Activated CD8-positive, alpha-beta memory T cell treated with anti-CD3 and anti-CD28 coated beads, Interleukin-2, amount 50 U/mL, for 24 hours (primary cell): ENCODE measurements around the gene DR1.
"Not testable (repeated sequence)": the region's sequence is repeated elsewhere in the genome, so short reads cannot be mapped to it uniquely, and the experiment has no call there.

Source experiments
- DNase-seq: peaks from one replicate; pipeline ENCODE4 v3.0.0-alpha.2; 2020; ENCODE audit errors: extremely low read depth

The DR1 gene

DNA sequence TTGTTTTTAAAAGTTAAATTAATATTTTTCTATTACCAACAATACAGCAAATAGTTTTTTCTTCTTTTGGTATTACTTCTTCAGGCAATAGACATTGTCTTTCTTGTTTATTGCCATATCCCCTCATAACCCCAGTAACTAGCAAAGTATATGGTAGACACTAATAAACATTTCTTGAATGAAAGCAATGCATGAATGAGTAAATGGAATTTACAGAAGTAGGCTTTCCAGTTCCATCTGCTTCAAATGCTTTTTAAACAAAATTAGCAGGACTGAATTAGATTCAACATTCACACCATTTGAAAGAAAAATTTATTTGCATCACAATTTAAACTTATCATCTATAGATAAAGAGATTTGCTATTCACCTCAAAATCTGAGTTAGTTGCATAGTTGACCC lies 5.6 kb upstream of the DR1 start:
- DNase-seq = no peak

DNA sequence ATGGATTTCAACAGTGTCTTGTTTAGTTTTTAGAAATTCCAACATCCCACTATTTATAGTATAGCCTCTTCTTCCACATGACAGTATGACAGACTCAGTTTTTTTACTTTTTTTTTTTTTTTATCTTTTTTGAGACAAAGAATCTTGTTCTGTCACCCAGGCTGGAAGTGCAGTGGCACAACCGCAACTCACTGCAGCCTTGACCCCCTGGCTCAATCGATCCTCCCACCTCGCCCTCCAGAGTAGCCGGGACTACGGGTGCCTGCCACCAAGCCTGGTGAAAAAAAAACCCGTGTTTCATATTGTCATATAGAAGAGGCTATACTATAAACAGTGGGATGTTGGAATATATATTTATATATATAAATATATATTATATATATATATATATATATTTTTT lies 1.2 kb upstream of the DR1 start:
- no peak for DNase-seq

GRCh38 chr1:93344886-93345632 lies 648 bp upstream of the DR1 start:
- no peak for DNase-seq

DNA sequence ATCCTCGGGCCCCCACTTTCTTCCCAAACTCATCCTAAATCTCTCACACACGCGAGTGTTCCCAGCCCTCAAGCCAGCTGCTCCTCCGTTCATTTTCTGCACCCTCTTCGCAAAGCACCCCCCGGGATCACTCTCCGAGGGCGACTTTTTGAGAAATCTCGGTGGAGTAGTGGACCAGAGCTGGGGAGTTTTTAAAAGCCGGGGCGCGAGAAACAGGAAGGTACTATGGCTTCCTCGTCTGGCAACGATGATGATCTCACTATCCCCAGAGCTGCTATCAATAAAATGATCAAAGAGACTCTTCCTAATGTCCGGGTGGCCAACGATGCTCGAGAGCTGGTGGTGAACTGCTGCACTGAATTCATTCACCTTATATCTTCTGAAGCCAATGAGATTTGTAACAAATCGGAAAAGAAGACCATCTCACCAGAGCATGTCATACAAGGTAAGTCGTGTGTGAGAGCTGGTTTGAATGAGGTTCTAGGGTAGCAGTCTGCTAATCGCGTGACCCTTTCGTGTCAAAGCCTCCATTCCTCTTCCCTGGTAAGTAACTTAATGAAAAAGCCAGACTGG lies 800 bp downstream of the DR1 start:
- no peak for DNase-seq

DNA sequence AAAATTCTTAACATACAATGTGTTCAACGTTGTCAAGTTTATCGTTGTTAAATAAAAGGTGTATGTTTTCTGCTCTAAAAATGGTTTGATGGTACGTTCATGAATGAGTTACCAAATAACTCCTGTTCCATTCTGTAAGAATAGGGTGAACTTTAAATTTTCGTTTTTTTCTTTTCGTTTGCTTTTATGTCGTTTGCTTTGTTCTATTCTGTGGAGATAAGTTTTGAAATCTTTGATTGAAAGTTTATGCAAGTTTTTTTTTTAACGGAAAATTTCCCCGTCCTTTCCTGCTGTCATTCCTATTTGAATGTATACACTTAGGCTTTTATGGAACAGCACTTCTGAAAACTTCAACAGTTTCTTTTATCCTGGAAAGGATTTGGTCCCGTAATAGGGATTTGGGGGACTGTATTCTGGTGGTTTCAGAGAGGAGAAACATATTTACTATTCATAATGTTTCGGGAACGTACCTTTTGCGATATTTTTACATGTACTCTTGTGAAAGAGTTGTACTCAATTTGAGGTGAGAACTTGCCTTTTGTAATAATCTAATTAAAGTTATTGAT lies 1.7 kb downstream of the DR1 start:
- no peak for DNase-seq

DNA sequence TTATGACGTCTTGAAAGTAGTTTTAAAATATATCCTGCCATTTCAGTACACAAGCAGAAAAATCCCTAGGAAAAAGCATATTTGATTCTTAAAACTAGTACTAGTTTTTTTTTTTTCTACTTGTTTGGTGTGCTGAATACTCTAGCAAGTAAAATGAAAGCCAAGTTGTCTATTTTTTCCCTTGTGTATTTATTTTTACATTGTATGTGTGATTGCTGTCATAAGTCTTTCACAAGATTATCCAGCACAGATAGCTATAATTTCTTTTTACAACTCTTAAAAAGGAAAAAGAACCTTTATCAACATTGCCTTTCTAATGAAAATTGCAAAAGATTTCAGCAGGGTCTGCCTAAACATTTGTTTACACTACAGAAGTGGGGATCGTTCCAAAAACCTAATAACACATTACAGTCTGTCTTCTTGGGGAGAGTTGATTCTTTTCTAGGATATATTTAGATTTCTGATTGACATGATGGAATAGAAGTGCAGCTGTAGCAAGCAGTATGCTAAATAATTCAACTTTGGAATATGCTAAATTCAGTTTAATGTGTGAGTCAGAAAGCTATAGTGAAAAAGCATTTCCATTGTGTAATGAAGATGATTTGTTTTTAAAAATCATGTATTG lies 2.5 kb downstream of the DR1 start:
- no peak for DNase-seq

- no peak for DNase-seq
Measured at GRCh38 chr1:93349231-93350135, 3.8 kb downstream of the DR1 start.

GRCh38 chr1:93350322-93350721 lies 4.6 kb downstream of the DR1 start:
- DNase-seq = no peak

DNA sequence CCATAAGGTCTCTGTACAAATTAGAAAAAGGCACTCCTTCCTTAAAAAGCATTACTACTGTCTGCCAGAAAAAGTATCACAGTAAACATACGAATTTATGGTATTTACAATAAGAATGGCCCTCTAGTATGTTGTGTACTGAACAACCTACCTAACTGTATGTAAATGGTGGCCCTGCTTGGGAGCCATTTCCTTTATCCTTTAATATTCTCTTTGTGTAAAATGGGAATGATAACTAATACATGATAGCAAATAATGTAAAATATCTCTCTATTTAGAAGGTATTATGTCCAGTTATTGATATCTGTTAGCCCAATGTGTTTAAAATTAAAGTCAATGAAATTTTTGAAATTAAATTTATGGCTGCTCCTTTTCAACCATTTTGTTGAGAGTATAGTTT lies 5.2 kb downstream of the DR1 start:
- DNase-seq = no peak

- not testable (repeated sequence) for DNase-seq
Measured at GRCh38 chr1:93351346-93351745, 5.6 kb downstream of the DR1 start.

DNA sequence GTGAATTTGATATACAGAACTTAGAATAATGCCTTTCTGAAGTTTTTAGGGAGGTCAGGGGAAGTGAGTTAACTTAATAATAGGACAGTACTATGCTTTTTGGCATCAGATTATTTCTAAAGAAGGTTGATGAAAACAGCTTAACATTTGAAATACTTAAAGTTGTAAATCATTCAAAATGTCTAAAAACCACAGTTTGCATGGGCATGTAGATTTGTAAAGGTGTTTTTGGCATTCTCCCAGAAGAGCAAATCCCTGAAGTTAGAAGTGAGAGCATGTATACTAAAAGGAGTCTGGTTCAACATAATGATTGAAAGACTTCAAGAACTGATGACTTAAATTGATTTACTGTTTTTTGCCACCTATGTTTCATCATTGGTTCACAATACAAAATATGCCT lies 6.7 kb downstream of the DR1 start:
- DNase-seq = no peak

- DNase-seq = no peak
Measured at GRCh38 chr1:93353286-93353685, 7.6 kb downstream of the DR1 start.

GRCh38 chr1:93354749-93355148 lies 9.0 kb downstream of the DR1 start:
- no peak for DNase-seq

GRCh38 chr1:93357242-93357641 lies 11.5 kb downstream of the DR1 start:
- DNase-seq = no peak

GRCh38 chr1:93358293-93358692 lies 12.6 kb downstream of the DR1 start:
- DNase-seq = no peak

GRCh38 chr1:93360111-93360510 lies 14.4 kb downstream of the DR1 start:
- DNase-seq = no peak

DNA sequence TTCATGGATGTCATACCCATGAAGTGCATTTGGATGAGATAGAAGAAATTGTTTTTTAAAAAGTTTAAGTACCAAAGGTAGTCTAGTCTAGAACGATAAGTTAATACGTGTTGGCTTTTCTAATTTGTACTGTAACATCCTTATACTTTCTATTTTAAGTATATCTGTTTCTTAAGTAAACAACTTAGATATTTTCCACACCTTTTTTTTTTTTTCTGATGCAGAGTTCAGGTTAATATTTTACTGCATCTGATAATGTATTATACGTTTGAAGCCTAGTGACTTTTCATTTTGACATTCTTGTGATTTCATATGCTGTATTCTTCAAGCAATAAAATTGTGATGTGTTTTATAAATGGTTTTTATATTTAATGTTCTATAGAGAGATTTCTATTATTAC lies 16.5 kb downstream of the DR1 start:
- DNase-seq = no peak

DNA sequence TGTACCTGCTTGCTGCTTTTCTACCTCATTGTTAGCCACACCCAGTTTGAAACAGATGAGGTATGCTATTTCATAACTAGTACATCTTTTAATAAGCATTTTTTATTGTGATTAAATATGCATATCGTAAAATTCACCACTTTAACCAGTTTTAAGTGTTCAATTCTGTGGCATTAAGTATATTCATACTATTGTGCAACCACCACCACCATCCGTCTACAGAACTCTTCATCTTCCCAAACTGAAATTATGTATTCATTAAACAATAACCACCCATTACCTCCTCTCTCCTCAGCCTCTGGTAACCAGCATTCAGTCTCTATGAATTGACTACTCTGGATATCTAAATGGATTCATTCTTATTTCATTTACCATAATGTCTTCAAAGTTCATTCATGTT lies 20.1 kb downstream of the DR1 start:
- DNase-seq = no peak

DNA sequence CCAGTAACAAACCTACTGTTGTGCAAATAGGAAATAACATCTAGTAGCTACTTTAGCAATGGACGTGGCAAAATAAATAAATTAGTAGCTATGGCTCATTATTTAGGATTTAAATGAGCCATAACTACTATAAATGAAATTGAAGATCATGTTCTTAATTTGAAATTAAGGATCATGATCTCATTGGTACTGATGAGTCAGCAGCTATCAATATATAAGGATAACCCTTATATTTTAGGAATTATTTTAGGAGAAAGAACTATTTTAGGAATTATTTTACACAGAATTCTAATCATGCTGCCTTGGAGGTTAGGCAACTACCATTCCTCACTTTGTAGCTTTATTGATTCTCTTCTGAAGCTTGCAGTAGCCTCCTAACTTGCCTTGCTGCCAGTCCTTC lies 24.0 kb downstream of the DR1 start:
- no peak for DNase-seq

DNA sequence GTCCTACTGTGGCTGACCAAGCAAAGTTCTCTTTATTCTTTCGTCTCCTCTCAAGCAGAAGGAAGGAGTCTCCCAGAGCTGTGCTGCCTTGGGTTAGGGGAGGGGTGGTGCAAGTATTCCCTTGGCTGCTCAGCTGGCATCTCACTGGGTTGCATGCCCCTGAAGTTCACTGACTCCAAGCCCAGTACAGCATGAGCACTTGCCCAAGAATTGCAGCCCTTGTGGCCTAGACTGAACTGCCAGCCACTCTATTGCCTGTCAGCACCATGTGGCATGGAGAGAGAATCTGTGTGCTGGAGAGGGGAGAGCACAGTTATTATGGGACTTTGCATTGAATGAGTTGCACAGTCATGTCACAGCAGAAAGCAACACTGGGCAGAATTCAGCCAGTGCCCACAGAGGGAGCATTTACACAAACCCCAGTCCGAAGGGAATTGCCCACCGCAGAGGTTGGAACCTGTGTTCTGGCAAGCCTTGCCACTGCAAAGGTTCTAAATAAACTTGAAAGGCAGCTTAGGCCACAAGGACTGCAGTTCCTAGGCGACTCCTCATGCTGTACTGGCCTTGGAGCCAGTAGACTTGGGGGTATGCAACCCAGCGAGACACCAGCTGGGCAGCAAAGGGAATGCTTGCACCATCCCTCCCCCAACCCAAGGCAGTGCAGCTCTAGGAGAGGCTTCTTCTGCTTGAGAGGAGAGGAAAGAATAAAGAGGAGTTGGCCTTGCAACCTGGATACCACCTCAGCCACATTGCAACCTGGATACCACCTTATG lies 28.8 kb downstream of the DR1 start:
- DNase-seq = no peak

GRCh38 chr1:93384656-93385055 lies 38.9 kb downstream of the DR1 start:
- DNase-seq = no peak
